ENCODE results near the gene KRT27.
"Not testable (repeated sequence)": the region's sequence is repeated elsewhere in the genome, so short reads cannot be mapped to it uniquely, and the experiment has no call there.

Gene KRT27, protein sequence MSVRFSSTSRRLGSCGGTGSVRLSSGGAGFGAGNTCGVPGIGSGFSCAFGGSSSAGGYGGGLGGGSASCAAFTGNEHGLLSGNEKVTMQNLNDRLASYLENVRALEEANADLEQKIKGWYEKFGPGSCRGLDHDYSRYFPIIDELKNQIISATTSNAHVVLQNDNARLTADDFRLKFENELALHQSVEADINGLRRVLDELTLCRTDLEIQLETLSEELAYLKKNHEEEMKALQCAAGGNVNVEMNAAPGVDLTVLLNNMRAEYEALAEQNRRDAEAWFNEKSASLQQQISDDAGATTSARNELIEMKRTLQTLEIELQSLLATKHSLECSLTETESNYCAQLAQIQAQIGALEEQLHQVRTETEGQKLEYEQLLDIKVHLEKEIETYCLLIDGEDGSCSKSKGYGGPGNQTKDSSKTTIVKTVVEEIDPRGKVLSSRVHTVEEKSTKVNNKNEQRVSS

DNA sequence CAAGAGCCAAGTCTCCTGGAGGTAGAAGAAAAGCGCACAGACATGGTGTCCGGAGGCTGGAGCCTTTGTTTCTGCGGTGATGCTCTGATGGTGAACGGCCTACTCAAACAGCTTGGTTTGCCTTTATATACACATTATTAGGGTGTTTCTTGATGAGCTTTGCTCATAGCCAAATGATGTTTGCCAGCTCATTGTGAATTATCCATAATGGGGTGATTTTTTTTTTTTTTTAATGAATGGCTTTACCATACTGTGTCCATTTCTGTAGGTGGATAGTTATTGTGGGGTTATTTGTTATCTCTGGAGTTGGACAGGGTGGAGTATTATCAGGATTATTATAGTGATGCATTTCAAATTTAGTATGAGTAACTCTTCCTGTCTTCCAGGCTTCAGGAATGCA lies at the start of gene KRT27:
TSS of gene KRT27 (minus strand) at position 101 of the 400 bp plus-strand sequence. CDS start at position 44, 57 bp downstream.
- no peak for DNase-seq (ENCODE audit: low spot score)

DNA sequence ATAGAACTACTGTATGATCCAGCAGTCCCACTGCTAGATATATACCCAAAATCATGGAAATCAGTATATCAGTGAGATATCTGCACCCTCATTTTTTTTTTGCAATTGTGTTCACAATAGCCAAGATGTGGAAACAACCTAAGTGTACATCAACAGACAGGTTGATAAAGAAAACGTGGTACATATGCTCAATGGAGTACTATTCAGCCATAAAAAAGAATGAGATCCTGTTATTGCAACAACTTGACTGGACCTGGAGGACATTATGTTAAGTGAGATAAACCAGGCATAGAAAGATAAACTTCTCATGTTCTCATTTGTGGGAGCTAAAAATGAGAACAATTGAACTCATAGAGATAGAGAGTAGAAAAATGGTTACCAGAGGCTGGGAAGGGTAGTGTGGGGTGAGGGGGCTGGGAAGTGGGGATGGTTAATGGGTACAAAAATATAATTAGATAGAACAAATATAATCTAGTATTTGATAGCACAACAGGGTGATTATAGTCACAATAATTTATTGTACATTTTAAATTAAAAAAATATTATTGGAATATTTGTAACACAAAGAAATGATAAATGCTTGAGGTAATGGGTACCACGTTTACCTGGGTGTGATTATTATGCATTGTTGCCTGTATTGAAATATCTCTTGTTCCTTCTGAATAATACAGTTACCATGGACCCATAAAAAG lies 47.9 kb upstream of the KRT27 start:
- DNase-seq (ENCODE audit: low spot score) = no peak

DNA sequence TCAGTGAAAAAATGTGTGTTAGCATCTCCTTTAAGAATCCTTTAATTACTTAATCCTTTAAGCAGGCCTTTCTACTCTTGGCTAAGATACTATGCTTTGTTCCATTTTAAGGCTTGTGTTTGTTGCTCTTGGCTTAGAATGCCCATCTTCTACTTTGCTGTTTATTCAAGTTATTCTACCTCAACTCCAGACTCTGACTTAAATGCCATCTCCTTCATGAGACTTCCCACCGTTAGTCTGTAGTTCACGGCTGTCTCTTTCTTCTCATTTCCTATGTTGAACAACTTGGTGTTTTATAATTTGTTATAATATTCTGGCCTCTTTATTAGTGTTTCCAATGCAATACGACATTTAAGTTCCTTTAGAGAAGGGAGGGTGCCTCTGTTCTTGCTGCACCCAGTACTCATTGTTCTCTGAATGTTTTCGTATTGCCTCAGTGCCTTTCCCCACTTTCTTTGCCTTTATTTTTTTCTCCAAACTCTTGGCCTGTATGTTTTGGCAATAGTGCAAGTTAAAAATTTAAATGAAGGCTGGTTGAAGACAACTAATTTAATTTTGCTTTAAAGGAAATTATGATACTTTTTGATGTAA lies 46.2 kb upstream of the KRT27 start:
- no peak for DNase-seq (ENCODE audit: low spot score)

DNA sequence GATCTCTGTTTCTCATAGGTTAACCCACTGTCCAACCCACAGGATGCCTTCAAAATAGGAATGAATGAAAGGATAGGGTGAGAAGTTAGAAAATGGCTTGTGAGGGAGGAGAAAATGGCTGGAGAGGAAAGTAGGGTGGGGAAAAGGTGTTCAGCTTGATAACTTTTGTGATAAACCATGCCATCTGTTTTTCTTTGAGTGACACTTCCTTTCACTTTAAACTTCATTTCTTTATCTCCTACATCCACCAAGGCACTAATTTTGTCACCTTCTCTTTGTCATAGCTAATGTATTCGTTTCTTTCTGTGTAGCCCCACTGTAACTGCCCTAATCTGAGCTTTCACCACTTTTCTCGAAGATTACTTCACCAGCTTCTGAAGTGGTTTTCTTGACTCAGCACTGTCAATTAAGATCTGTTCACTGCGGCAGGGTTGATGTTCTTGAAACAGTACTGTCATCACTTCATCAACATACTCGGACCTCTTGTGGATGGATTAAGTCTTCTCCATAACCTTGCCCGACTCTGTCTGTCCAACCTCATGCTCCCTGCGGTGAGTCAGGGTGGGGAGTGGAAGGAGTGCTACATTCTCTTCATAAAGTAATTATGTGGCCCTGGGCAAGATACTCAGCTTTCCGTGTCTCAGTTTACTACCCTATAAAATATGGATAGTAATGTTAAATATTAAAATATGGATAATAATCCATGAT lies 45.5 kb upstream of the KRT27 start:
- no peak for DNase-seq (ENCODE audit: low spot score)

DNA sequence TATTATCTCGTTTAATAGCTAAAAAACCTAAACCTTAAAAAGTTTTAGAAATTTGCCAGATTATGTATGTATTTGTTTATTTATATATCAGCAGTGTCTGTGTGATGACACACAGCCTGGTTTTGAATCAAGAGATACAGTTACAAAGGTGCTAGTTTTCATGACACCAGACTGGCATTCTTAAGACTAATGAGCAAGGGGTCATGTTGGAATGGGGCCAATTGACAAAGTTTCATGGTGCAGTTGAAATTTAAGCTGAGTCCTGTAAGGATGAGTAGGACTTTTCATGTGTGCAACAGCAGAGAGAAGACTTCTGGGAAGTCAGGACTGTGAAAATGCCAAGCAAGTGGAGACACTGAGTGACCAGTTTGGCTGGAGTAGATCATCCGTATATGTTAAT lies 43.2 kb upstream of the KRT27 start:
- DNase-seq (ENCODE audit: low spot score) = no peak

DNA sequence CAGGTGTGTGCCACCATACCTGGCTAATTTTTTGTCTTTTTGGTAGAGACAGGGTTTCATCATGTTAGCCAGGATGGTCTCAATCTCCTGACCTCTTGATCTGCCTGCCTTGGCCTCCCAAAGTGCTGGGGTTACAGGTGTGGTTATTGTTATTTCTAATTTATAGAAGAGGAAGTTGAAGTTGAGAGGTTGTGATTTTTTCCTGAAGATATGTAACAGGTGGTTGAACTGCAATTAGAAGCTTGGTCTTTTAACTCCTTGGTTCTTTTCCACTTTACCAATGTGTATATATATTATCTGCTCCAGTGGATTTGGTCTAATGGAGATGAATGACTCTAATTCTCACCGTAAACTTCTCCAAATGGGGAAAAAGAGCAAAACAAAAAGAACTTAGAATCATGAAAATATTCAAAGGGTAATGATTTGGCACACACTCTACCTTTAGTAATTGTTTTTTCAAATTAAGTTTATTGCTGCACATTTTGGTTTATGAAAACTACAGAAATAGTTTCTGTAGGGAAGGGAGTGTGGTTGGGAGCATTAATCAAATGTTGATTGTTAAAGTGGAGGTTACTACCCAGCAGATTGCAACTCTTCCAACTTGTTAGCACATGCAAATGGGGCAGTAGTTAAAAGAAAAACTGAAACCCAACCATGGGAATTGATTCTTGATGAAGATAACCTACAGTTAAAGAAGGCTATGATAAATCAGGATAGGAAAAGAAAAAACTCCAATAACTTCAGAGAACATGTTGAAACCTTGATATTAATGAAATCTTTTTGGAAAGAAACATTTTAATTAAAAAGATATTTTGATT lies 41.9 kb upstream of the KRT27 start:
- DNase-seq (ENCODE audit: low spot score) = no peak

DNA sequence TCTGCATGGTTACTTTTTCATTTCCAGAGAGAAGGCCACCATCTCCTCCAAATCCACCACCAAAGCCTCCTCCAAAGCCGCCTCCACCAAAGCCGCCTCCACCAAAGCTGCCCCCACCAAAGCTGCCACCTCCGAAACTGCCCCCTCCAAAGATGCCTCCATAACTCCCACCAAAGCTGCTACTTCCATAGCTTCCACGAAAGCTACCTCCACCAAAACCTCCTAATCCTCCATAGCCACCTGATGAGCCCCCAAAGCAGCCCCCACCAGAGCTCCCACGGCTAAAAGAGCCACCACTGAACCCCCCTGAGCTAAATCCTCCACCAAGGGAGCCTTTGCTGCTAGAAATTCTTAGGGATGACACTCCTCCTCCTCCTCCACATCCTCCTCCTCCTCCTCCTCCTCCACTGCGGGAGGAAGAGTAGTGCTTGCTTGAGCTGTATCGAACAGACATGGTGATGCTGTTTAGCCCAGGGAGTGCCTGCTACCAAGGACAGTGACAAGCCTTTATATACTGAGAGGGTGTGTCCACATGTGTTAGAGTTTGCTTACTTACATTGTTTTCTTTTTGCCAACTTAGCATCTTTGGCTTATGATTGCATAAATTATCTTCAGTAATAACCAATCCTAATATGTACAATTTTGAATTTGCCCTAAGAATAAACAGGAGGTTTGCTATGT lies 39.9 kb upstream of the KRT27 start, which contains the start of gene KRT10:
TSS of gene KRT10 (minus strand) at position 483 of the 681 bp plus-strand sequence. CDS start at position 454, 29 bp downstream.
- DNase-seq (ENCODE audit: low spot score) = no peak

DNA sequence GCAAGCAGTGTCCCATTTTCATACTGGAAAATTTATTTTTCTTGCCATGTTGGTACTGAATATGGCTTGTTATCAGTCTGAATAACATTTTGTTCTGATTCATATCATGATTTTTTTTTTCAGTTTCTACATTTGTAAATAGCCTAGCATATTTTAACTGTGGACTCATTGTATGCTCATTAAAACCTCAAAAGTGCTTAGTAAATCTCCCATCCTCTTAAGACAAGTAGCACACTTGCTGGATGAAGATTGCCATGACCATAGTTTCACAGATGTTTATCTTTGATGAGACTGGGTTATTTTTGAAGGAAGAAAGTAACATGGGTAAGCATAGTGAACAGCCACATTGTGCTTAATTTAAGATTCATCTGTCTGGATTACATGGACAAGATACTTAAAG lies 39.2 kb upstream of the KRT27 start:
- DNase-seq (ENCODE audit: low spot score) = no peak

DNA sequence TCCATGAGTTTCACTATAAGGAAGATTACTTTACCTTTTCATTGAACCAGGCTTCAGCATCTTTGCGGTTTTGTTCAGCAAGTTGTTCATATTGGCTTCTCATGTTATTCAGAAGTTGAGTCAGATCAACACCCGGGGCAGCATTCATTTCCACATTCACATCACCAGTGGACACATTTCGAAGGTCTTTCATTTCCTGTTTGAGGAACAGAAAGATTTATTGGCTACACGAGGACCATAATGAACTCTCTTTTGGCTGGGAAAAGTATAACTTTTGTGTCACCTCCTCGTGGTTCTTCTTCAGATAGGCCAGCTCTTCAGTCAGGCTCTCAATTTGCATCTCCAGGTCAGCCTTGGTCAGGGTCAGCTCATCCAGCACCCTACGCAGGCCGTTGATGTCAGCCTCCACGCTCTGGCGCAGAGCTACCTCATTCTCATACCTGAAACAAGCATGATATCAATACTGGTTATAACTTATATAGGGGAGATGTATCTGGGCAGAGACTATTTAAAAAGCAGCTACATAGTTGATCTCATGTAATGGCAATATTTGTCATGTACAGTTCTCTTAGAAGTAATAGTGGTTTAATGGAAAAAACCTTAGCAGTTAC lies 38.0 kb upstream of the KRT27 start:
- no peak for DNase-seq (ENCODE audit: low spot score)

DNA sequence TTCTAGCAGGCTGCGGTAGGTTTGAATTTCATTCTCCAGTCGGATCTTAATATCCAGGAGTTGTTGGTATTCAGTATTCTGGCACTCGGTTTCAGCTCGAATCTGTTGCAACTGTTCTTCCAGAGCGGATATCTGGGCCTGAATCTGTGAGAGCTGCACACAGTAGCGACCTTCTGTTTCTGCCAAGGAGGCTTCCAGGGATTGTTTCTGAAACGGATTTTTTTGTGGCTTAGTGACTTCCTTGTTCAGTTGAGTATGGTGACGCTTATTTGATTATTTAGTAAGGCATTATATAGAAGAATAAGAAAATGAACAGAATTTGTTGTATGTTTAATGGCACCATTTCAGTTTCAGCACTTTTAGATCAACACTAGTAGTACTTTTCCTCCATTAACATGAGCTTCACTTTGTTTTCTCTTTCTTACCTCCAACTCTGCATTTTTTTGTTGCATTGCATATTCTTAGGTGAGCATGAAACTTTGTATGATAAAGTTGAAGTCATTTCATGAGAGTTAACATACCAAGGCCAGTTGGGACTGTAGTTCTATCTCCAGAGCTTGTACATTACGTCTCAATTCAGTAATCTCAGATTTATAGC lies 37.3 kb upstream of the KRT27 start:
- DNase-seq (ENCODE audit: low spot score) = no peak

DNA sequence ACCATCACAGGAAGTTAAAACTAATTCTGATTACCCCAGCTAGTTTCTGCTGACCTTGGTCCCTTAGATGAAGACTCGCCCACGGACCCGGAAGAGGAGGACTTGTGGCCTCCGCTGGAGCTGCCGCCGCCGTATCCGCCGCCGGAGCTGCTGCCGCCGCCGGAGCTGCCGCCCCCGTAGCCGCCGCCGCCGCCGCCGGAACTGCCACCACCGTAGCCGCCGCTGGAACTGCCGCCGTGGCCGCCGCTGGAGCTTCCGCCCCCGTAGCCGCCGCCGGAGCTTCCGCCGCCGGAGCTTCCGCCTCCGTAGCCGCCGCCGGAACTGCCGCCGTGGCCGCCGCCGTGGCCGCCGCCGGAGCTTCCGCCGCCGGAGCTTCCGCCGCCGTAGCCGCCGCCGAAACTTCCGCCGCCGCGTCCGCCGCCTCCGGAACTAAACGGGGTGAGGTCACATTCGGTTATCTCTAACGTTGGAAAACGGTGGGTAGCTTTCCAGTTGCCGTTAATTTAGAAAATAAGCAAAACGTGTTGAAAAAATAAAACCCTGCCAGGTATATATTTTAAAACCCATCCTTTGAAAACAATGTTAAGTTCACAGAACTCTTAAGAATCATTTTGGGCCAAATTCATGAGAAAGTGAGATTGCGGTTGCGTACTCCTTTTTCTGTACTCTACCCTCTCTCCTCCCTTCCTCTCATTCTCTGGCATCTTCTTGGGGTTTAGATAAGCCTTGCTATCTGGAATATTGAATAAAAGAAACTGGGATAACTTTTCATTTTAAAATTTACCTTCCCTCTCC lies 36.6 kb upstream of the KRT27 start:
- DNase-seq (ENCODE audit: low spot score) = peak; percentile 79

DNA sequence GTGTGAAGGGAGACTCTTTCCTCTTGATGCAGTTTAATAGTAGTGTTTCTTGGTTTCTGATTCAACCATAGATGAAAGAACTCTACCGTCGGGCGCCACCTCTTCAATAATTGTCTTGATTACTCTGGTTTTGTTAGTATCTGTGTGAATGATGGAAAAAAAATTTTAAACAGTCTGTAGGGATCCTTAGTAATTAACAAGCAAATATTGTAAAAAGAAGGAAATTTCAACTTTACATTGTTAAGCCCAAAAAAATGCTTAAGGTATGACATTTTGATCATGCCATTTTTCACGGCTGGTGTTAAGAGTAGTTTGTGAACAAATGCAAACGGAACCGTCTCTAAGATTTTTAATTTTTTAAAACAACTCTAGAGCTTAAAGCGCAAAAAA lies 36.0 kb upstream of the KRT27 start:
- no peak for DNase-seq (ENCODE audit: low spot score)

DNA sequence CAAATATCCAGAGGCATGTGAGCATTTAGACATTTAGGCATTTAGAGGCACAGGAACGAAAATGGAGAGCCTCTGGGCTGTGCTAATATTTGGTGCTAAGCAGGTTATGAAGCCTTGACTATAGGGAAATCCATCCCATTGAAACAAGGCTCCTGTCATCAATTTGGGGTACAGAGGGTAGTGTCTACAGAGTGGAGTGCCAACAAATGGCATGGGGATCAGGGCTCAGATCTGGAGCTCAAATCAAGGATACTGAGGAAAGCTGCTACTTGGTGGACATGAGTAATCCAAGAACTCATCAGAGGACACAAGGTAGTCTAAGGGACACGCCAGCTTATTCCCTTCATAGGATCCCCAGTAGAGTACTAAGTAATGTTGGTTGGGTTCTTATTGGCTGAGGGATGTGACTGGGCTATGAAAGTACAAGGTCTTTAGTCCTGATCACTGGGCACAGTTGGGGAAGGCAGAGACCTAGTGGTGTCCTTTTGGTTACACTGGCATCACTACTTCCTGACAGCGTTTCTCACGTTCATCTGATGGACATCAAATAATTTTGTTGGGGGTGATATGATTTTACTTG lies 34.8 kb upstream of the KRT27 start:
- DNase-seq (ENCODE audit: low spot score) = no peak

DNA sequence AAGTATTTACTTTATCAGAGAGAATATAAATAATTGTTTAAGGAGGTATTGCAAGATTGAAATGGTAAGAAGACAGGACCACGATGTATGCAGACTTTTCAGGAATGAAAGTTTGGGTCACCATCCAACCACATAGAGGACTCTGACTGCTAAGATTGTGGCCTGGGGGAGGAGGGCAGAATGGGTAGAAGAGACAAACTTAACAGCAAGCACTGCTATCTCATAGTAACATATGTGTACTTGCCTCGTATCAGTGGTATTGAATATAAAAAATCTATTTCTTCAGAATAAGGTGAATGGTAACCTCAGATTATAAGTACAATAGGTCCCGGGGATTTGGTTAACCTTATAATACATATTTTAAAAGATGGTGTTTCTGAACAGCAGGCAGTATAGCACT lies 34.2 kb upstream of the KRT27 start:
- DNase-seq (ENCODE audit: low spot score) = no peak

DNA sequence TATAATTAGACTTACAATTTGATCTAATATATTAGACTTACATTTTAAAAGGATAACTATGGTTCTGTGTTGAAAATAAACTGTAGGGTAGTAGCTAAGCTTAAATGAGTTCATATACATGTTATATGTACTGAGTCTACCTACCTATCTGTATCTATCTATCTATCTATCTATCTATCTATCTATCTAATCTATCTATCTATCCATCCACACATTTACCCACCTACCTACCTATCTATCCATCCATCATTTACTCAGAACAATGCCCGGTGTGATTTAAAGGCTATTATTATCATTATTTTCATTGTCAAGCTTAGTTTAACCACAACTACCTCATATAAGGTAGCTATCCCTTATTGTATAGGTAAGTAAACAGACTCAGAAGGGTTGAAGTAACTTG lies 33.0 kb upstream of the KRT27 start:
- DNase-seq (ENCODE audit: low spot score) = no peak

DNA sequence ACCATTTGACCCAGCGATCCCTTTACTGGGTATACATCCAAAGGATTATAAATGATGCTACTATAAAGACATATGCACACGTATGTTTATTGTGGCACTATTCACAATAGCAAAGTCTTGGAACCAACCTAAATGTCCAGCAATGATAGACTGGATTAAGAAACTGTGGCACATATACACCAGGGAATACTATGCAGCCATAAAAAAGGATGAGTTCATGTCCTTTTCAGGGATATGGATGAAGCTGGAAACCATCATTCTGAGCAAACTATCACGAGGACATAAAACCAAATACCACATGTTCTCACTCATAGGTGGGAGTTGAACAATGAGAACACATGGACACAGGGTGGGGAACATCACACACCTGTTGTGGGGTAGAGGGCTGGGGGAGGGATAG lies 32.3 kb upstream of the KRT27 start:
- DNase-seq (ENCODE audit: low spot score) = not testable (repeated sequence)

DNA sequence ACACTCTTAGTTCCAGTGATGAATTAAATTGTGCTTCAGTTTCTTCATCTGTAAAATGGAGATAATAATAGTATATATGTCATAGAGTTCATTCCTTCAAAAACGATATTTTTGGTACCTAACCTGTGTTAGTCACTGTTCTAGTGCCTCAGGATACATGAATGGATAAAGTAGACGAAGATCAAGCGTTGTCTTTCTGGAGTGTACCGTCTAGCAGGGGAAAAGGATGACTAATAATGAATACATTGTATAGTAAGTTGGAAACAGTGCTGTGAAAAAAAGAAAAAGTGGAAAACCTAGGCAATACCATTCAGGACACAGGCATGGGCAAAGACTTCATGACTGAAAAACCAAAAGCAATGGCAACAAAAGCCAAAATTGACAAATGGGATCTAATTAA lies 31.5 kb upstream of the KRT27 start:
- no peak for DNase-seq (ENCODE audit: low spot score)

DNA sequence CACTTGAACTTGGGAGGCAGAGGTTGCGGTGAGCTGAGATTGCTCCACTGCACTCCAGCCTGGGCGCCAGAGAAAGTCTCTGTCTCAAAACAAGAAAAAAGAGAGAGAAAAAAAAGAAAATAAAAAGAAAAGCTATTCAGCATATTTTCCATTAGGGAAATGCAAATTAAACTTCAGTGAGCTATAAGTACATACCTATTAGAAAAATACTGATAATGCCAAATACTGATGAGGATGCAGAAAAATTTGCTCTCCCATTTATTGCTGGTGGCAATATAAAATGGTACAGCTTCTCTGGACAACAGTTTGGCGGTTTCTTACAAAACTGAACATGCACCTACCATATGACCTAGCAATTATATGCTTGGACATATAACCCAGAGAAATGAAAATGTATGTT lies 30.3 kb upstream of the KRT27 start:
- DNase-seq (ENCODE audit: low spot score) = no peak

DNA sequence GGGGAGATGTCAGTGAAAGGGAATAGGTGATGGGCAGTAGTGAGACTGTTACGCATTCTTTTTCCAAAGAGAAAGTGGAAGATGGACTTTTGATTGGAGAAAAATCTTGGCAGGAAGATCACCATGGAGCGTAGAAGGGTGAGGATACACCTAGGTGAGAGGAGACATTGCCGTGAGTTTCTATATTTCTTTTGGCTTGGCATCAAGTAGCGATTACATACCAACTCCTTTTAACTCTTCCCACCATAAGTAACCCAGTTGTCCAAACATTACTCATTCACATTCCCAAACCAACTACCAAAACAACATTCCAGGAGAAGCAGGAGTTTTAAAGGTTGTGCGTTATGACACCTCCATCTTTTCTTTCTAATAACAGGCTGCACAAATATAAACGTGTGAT lies 28.1 kb upstream of the KRT27 start:
- DNase-seq (ENCODE audit: low spot score) = no peak

Data from Ammon's horn (tissue), 1 donor.